B cell (primary cell): ENCODE results near the gene CDHR1. TPM values are rescaled to one million over a fixed set of nuclear protein-coding genes. Genes with fewer than 3 reads are reported as not detected.
"Not testable (repeated sequence)": the region's sequence is repeated elsewhere in the genome, so short reads cannot be mapped to it uniquely, and the experiment has no call there.

ENCODE experiments used
- ATAC-seq: fragments of 200-7000 bp; cut with Tn5 transposase; one replicate; pipeline ENCODE4 v1.10.0; 2021; ENCODE audit warnings: low read depth, mild to moderate bottlenecking, moderate number of reproducible peaks, moderate library complexity
- CTCF ChIA-PET: fragments of 350-600 bp; sonication (Branson Sonifier 250); formaldehyde crosslinking; loops from one replicate; lab custom pipeline; 2021; ENCODE audit warnings: antibody characterized with exemption, inconsistent platforms; lab: Charles Lee
- POLR2A ChIA-PET: fragments of 350-600 bp; sonication (Branson Sonifier 250); formaldehyde crosslinking; loops from one replicate; lab custom pipeline; 2021; ENCODE audit warnings: antibody characterized with exemption; lab: Charles Lee
- DNase-seq: peaks from one replicate; pipeline ENCODE4 v3.0.0; 2013
- H2AFZ ChIP-seq: 2 replicates; pipeline ENCODE4 v1.6.1; 2012; ENCODE audit warnings: mild to moderate bottlenecking, low read depth, low read length; ENCODE audit not compliant: insufficient read depth, poor library complexity, severe bottlenecking
- H3K27ac ChIP-seq, 2 donors: 1 replicate in 1 of 2; 2 replicates in 1 of 2; pipeline ENCODE4 v1.5.1; 2012 to 2013; ENCODE audit warnings: low read length in 2 of 2, mild to moderate bottlenecking in 2 of 2, moderate library complexity in 1 of 2
- H3K27me3 ChIP-seq, 4 experiments: fragments of 200-600 bp in 1 of 4; sonication (generic) in 1 of 4; replicated peaks in 1 of 4; 1 replicate in 2 of 4; 2 replicates in 2 of 4; pipeline versions ENCODE4 v1.6.1 to v1.7.0; 2013 to 2016; ENCODE audit warnings: low read length in 3 of 4, mild to moderate bottlenecking in 2 of 4, mixed read lengths in 1 of 4, moderate library complexity in 1 of 4; ENCODE audit not compliant: insufficient read depth in 4 of 4, control insufficient read depth in 3 of 4; ENCODE audit errors: control extremely low read depth in 1 of 4
- H3K36me3 ChIP-seq, 2 experiments: replicated peaks in 1 of 2; 1 replicate in 1 of 2; 2 replicates in 1 of 2; pipeline versions ENCODE4 v1.6.1 to v1.7.1; 2013; ENCODE audit warnings: low read length in 1 of 2; ENCODE audit not compliant: insufficient read depth in 2 of 2, control insufficient read depth in 1 of 2; ENCODE audit errors: control extremely low read depth in 1 of 2, extremely low read depth in 1 of 2
- H3K4me1 ChIP-seq, 2 donors: fragments of 200-600 bp in 1 of 2; sonication (generic) in 1 of 2; 1 replicate in 1 of 2; 2 replicates in 1 of 2; pipeline versions ENCODE4 v1.5.1 to v1.6.1; 2013 to 2017; ENCODE audit warnings: low read length in 2 of 2; ENCODE audit not compliant: control insufficient read depth in 2 of 2, insufficient read depth in 2 of 2
- H3K4me2 ChIP-seq: replicated peaks from 2 replicates; pipeline ENCODE3; 2012; ENCODE audit warnings: mild to moderate bottlenecking, low read depth, low read length; ENCODE audit not compliant: poor library complexity, severe bottlenecking
- H3K4me3 ChIP-seq, 5 experiments: fragments of 200-600 bp in 1 of 5; sonication (generic) in 1 of 5; 1 replicate in 3 of 5; 2 replicates in 2 of 5; pipeline versions ENCODE4 v1.5.1 to v1.7.0; 2011 to 2016; ENCODE audit warnings: low read length in 4 of 5, mild to moderate bottlenecking in 4 of 5, low read depth in 2 of 5, control low read depth in 1 of 5, moderate library complexity in 1 of 5; ENCODE audit not compliant: insufficient read depth in 1 of 5; ENCODE audit errors: control extremely low read depth in 1 of 5, extremely low read depth in 1 of 5
- H3K79me2 ChIP-seq: fragments of 200-600 bp; sonication (generic); one replicate; pipeline ENCODE4 v1.6.0; 2016; ENCODE audit warnings: low read length; ENCODE audit not compliant: control insufficient read depth, insufficient read depth
- H3K9ac ChIP-seq: fragments of 200-600 bp; sonication (generic); 2 replicates; pipeline ENCODE4 v1.6.1; 2017; ENCODE audit warnings: mild to moderate bottlenecking, low read length, moderate library complexity
- H3K9me3 ChIP-seq, 3 donors: one replicate each; pipeline versions ENCODE4 v1.6.1 to v1.7.1; 2013; ENCODE audit warnings: low read length in 2 of 3; ENCODE audit not compliant: control insufficient read depth in 2 of 3, insufficient read depth in 1 of 3; ENCODE audit errors: control extremely low read depth in 1 of 3
- H4K20me1 ChIP-seq: 2 replicates; pipeline ENCODE4 v1.6.0; 2012; ENCODE audit warnings: mild to moderate bottlenecking, low read length; ENCODE audit not compliant: insufficient read depth, control insufficient read depth, poor library complexity, severe bottlenecking
- H3K27ac Mint-ChIP-seq: one replicate; pipeline ENCODE4 v1.8.0; 2021; ENCODE audit warnings: mixed read lengths
- H3K27me3 Mint-ChIP-seq: one replicate; pipeline ENCODE4 v1.8.0; 2021; ENCODE audit warnings: mixed read lengths
- H3K4me1 Mint-ChIP-seq: one replicate; pipeline ENCODE4 v1.8.0; 2021; ENCODE audit warnings: mixed read lengths
- H3K4me3 Mint-ChIP-seq: one replicate; pipeline ENCODE4 v1.8.0; 2021; ENCODE audit warnings: mixed read lengths
- H3K9me3 Mint-ChIP-seq: one replicate; pipeline ENCODE4 v1.8.0; 2022; ENCODE audit warnings: mixed read lengths; ENCODE audit not compliant: insufficient read depth
- WGBS: methylation state at CpG from one replicate; pipeline ENCODE4 v1.1.5; 2013; ENCODE audit warnings: missing lambda C conversion rate; ENCODE audit not compliant: insufficient coverage; 5-methylcytosine and 5-hydroxymethylcytosine counted together
- intact Hi-C: fragments of 100-400 bp; cut with micrococcal nuclease; formaldehyde crosslinking; loops from one replicate; pipeline ENCODE4 v1.10.0; 2022
- polyA plus RNA-seq: library from polyadenylated mRNA; depleted of rRNA; stranded (reverse); fragments of >200 nt; gene quantifications from 2 replicates; pipeline ENCODE4 v1.2.3, GENCODE V29; 2012
- total RNA-seq, 2 donors: library from RNA; stranded (reverse); fragments of 120-200 nt in 1 of 2; gene quantifications; 1 replicate in 1 of 2; 2 replicates in 1 of 2; pipeline versions ENCODE4 v1.2.3 to v1.2.4, GENCODE V29; 2013 to 2022

The CDHR1 gene
- total and polyA plus RNA-seq, 2 donors (not counting 1 experiment from before 2014, with no cell fraction given), result 0.31 to 1.7 TPM

- POLR2A ChIA-PET, H3K36me3 ChIP-seq, H3K79me2 ChIP-seq, H3K27me3 ChIP-seq, DNase-seq, H3K9ac ChIP-seq, intact Hi-C loops, H3K4me3 ChIP-seq, H3K27me3 Mint-ChIP-seq, H3K9me3 Mint-ChIP-seq, CTCF ChIA-PET, H4K20me1 ChIP-seq, H3K9me3 ChIP-seq, H3K4me2 ChIP-seq, ATAC-seq: not testable (repeated sequence)
- Histone ChIP-seq H3K27ac (peak overlapping the region in 1 of 2 donors; percentile 57), H2AFZ (peak overlapping the region; percentile 80), H3K4me1 (peaks cover 11 to 26% of the 10 kb centered on the region in 2 donors)
- 67% methylated on average over 1 of the region's 2 CpGs for WGBS
- peak overlapping the region; percentile 40 for H3K4me3 Mint-ChIP-seq
- H3K27ac Mint-ChIP-seq, result peak overlapping the region; percentile 90
- H3K4me1 Mint-ChIP-seq, result peaks cover 26% of the 10 kb centered on the region
Observed at GRCh38 chr10:84171237-84171636, 23.1 kb upstream of the CDHR1 start.

DNA sequence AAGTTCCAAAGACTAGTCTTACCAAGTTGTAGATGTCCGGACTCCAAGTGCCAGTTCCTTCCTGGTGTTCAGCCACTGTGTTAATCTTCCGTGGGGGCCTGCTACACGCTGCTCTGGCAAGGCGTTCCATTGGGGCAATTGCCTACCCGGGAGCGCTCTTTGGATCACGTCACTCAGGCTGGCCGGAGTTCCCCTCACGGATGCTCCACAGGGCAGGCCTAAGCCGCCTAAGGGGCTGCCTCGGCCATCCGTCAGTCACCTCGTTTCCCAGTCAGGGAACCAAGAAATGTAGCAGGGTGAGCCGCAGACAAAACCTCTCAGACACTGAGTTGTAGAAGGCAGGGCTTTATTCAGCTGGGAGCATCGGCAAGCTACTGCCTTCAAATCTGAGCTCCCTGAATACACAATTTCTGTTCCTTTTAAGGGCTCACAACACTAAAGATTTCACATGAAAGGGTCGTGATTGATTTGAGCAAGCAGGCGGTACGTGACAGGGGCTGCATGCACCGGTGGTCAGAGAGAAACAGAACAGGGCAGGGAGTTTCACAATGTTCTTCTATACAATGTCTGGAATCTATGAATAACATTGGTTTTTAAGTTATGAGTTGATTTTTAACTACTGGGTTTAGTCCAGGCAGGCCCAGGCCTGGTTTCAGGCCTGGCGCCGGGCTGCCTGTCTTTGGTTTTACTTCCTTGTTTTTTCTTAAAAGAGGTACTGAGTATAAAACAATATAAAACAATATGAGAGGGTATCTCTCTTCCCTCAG lies 22.5 kb upstream of the CDHR1 start:
- peak overlapping the region; percentile 57 to 78 for H3K27ac ChIP-seq
- peak overlapping the region; percentile 35 for H3K9ac ChIP-seq
- POLR2A ChIA-PET, H3K79me2 ChIP-seq, H3K27me3 ChIP-seq, H3K27me3 Mint-ChIP-seq, H3K9me3 ChIP-seq, H3K36me3 ChIP-seq, H3K4me3 ChIP-seq, H4K20me1 ChIP-seq, CTCF ChIA-PET, H3K9me3 Mint-ChIP-seq: not testable (repeated sequence)
- ATAC-seq (peak; percentile 36), DNase-seq (peak; percentile 57)
- intact Hi-C loops, result loop anchor here (1.0 kb wide), 1 partner anchor 33 kb away; the partner anchor contains the start of gene GHITM
- H3K4me1 ChIP-seq, result peaks cover 11 to 24% of the 10 kb centered on the region in 2 donors
- Mint-ChIP-seq H3K4me3 (peak overlapping the region; percentile 40), H3K4me1 (peaks cover 26% of the 10 kb centered on the region), H3K27ac (peak overlapping the region; percentile 90)
- 78% methylated on average over 14 of the region's 21 CpGs for WGBS
- H2AFZ ChIP-seq, result peak overlapping the region; percentile 80
- peak overlapping the region; percentile 11 for H3K4me2 ChIP-seq
